H1 (cell line): Measurements from ENCODE around the gene GALNT17. TPM values are rescaled to one million over a fixed set of nuclear protein-coding genes. Genes with fewer than 3 reads are reported as not detected.

Source experiments
- CTCF ChIA-PET: fragments of 300-600 bp; sonication (Branson Sonifier 250); formaldehyde crosslinking; loops from one replicate; lab custom pipeline; 2021; ENCODE audit not compliant: partially characterized antibody; lab: Charles Lee
- POLR2A ChIA-PET: fragments of 300-600 bp; sonication (Branson Sonifier 250); formaldehyde crosslinking; loops from one replicate; lab custom pipeline; 2021; ENCODE audit warnings: inconsistent platforms; ENCODE audit not compliant: partially characterized antibody; lab: Charles Lee
- DNase-seq, 2 experiments: peaks; one replicate each; pipeline versions ENCODE4 v3.0.0 to v3.0.0-alpha.2; 2010 to 2022; ENCODE audit warnings: low spot score in 2 of 2, low read depth in 1 of 2, mixed read lengths in 1 of 2
- FAIRE-seq: peaks from 2 replicates; lab custom pipeline; 2011; peaks lifted over from hg19 to GRCh38; lab: Jason Lieb, UNC
- H2AFZ ChIP-seq: 2 replicates; pipeline ENCODE4 v1.8.1; 2012; ENCODE audit warnings: low read length, inconsistent platforms
- H2AK5ac ChIP-seq: 2 replicates; pipeline ENCODE4 v1.6.1; 2013; ENCODE audit warnings: low read depth, low read length
- H2BK120ac ChIP-seq: replicated peaks from 2 replicates; pipeline ENCODE3; 2013; ENCODE audit warnings: low read depth, low read length, inconsistent platforms
- H2BK12ac ChIP-seq: 2 replicates; pipeline ENCODE4 v1.6.1; 2013; ENCODE audit warnings: low read depth, low read length
- H2BK15ac ChIP-seq: 2 replicates; pipeline ENCODE4 v1.6.1; 2013; ENCODE audit warnings: low read length
- H2BK20ac ChIP-seq: 2 replicates; pipeline ENCODE4 v1.6.1; 2013; ENCODE audit warnings: low read length
- H2BK5ac ChIP-seq: 2 replicates; pipeline ENCODE4 v1.6.1; 2013; ENCODE audit warnings: low read depth, low read length
- H3K14ac ChIP-seq: 2 replicates; pipeline ENCODE4 v1.6.1; 2013; ENCODE audit warnings: inconsistent platforms; ENCODE audit not compliant: insufficient read length
- H3K18ac ChIP-seq: 2 replicates; pipeline ENCODE4 v1.6.1; 2013; ENCODE audit warnings: low read length; ENCODE audit errors: extremely low read depth
- H3K23ac ChIP-seq: 2 replicates; pipeline ENCODE4 v1.6.1; 2013; ENCODE audit warnings: inconsistent platforms; ENCODE audit not compliant: insufficient read length
- H3K23me2 ChIP-seq: 2 replicates; pipeline ENCODE4 v1.6.1; 2013; ENCODE audit warnings: low read depth, low read length
- H3K27ac ChIP-seq: 2 replicates; pipeline ENCODE4 v1.6.1; 2011; ENCODE audit warnings: low read depth, low read length, inconsistent platforms
- H3K27me3 ChIP-seq, 4 experiments: replicated peaks in 1 of 4; 1 replicate in 1 of 4; 2 replicates in 3 of 4; pipeline versions ENCODE4 v1.6.1 to v1.8.1; 2011 to 2013; ENCODE audit warnings: low read length in 3 of 4, mild to moderate bottlenecking in 3 of 4, inconsistent platforms in 2 of 4, mixed read lengths in 2 of 4, moderate library complexity in 1 of 4; ENCODE audit not compliant: control insufficient read depth in 3 of 4, insufficient read depth in 3 of 4; ENCODE audit errors: extremely low read depth in 1 of 4
- H3K36me3 ChIP-seq, 4 experiments: 2 replicates each; pipeline versions ENCODE4 v1.6.1 to v1.8.1; 2011 to 2013; ENCODE audit warnings: mild to moderate bottlenecking in 4 of 4, low read length in 3 of 4, moderate library complexity in 2 of 4, control low read depth in 1 of 4, inconsistent platforms in 1 of 4; ENCODE audit not compliant: insufficient read depth in 4 of 4, control insufficient read depth in 2 of 4
- H3K4ac ChIP-seq: replicated peaks from 2 replicates; pipeline ENCODE3; 2013; ENCODE audit warnings: low read length, low read depth, mixed read lengths, inconsistent platforms; ENCODE audit not compliant: insufficient read length
- H3K4me1 ChIP-seq, 4 experiments: replicated peaks in 1 of 4; 1 replicate in 1 of 4; 2 replicates in 3 of 4; pipeline versions ENCODE4 v1.6.1 to v1.8.1; 2011 to 2013; ENCODE audit warnings: low read length in 3 of 4, inconsistent platforms in 2 of 4, mixed read lengths in 1 of 4; ENCODE audit not compliant: insufficient read depth in 4 of 4, control insufficient read depth in 3 of 4
- H3K4me2 ChIP-seq, 2 experiments: 2 replicates each; pipeline versions ENCODE4 v1.6.1 to v1.8.1; 2011 to 2013; ENCODE audit warnings: low read depth in 2 of 2, low read length in 2 of 2, control low read depth in 1 of 2, inconsistent platforms in 1 of 2, mild to moderate bottlenecking in 1 of 2; ENCODE audit not compliant: insufficient read depth in 1 of 2
- H3K4me3 ChIP-seq, 4 experiments: fragments of 200-600, 300-600 bp in 1 of 4; sonication (generic), shearing (Covaris generic), sonication (Bioruptor Twin) in 1 of 4; 2 replicates each; pipeline versions ENCODE4 v1.5.1 to v1.8.1; 2011 to 2016; ENCODE audit warnings: low read length in 4 of 4, low read depth in 3 of 4, control low read depth in 2 of 4, inconsistent platforms in 2 of 4, mild to moderate bottlenecking in 2 of 4, mixed read lengths in 1 of 4, moderate library complexity in 1 of 4; ENCODE audit not compliant: insufficient read depth in 2 of 4; ENCODE audit errors: extremely low read depth in 1 of 4
- H3K56ac ChIP-seq: replicated peaks from 2 replicates; pipeline ENCODE3; 2013; ENCODE audit warnings: low read depth, mild to moderate bottlenecking, mixed read lengths, low read length, inconsistent platforms; ENCODE audit not compliant: insufficient read length
- H3K79me1 ChIP-seq: 2 replicates; pipeline ENCODE4 v1.6.1; 2013; ENCODE audit warnings: low read depth, low read length, control low read depth
- H3K79me2 ChIP-seq, 2 experiments: 2 replicates each; pipeline versions ENCODE4 v1.6.1 to v1.8.1; 2012 to 2013; ENCODE audit warnings: low read length in 2 of 2, mild to moderate bottlenecking in 2 of 2, inconsistent platforms in 1 of 2; ENCODE audit not compliant: insufficient read depth in 2 of 2, control insufficient read depth in 1 of 2
- H3K9ac ChIP-seq, 4 experiments: replicated peaks in 1 of 4; 1 replicate in 1 of 4; 2 replicates in 3 of 4; pipeline versions ENCODE4 v1.6.1 to v1.8.1; 2011 to 2013; ENCODE audit warnings: low read depth in 3 of 4, low read length in 3 of 4, control low read depth in 2 of 4, mild to moderate bottlenecking in 2 of 4, moderate library complexity in 2 of 4, inconsistent platforms in 1 of 4; ENCODE audit errors: extremely low read depth in 1 of 4
- H3K9me3 ChIP-seq, 2 experiments: 2 replicates each; pipeline versions ENCODE4 v1.6.1 to v1.8.1; 2012 to 2013; ENCODE audit warnings: mild to moderate bottlenecking in 2 of 2, moderate library complexity in 2 of 2, control low read depth in 1 of 2, inconsistent platforms in 1 of 2, low read depth in 1 of 2, low read length in 1 of 2, mixed read lengths in 1 of 2; ENCODE audit not compliant: insufficient read depth in 2 of 2
- H4K20me1 ChIP-seq, 2 experiments: replicated peaks in 1 of 2; 2 replicates each; pipeline versions ENCODE3 to v1.8.1; 2011 to 2013; ENCODE audit warnings: inconsistent platforms in 2 of 2, low read length in 2 of 2, mild to moderate bottlenecking in 1 of 2; ENCODE audit not compliant: insufficient read depth in 2 of 2, control insufficient read depth in 1 of 2
- H4K5ac ChIP-seq: 2 replicates; pipeline ENCODE4 v1.6.1; 2013; ENCODE audit warnings: low read length, low read depth, mixed read lengths, inconsistent platforms; ENCODE audit not compliant: insufficient read length
- H4K8ac ChIP-seq: 2 replicates; pipeline ENCODE4 v1.8.0; 2013; ENCODE audit warnings: mild to moderate bottlenecking, moderate library complexity, low read length, inconsistent platforms; ENCODE audit not compliant: insufficient read depth; ENCODE audit errors: extremely low read depth
- H4K91ac ChIP-seq: replicated peaks from 2 replicates; pipeline ENCODE3; 2013; ENCODE audit warnings: low read length, mixed read lengths, inconsistent platforms; ENCODE audit not compliant: insufficient read length
- BACH1 ChIP-seq: IDR thresholded peaks from 2 replicates; pipeline ENCODE4 v1.6.1; 2012; ENCODE audit warnings: low read length, improper control_type of control experiment
- CEBPB ChIP-seq: IDR thresholded peaks from 2 replicates; pipeline ENCODE4 v1.6.1; 2012; ENCODE audit warnings: low read depth, low read length
- KDM1A ChIP-seq: fragments of 200-600, 300-600 bp; sonication (generic); IDR thresholded peaks from 2 replicates; pipeline ENCODE4 v1.7.1; 2016; ENCODE audit warnings: mild to moderate bottlenecking, low read length, borderline replicate concordance
- NANOG ChIP-seq: IDR thresholded peaks from 2 replicates; pipeline ENCODE4 v1.6.1; 2011; ENCODE audit warnings: low read length, low read depth, mild to moderate bottlenecking, inconsistent platforms; ENCODE audit not compliant: insufficient read depth, poor library complexity, severe bottlenecking
- PHF8 ChIP-seq: fragments of 200-600 bp; sonication (generic); conservative IDR thresholded peaks from 2 replicates; pipeline ENCODE4 v1.7.1; 2012; ENCODE audit warnings: low read depth, mild to moderate bottlenecking, inconsistent platforms, low read length, moderate library complexity
- POLR2A ChIP-seq, 2 experiments: IDR thresholded peaks; 1 replicate in 1 of 2; 2 replicates in 1 of 2; pipeline ENCODE4 v1.6.1; 2011; ENCODE audit warnings: low read depth in 2 of 2, low read length in 2 of 2, mild to moderate bottlenecking in 2 of 2; ENCODE audit errors: control extremely low read depth in 1 of 2
- RAD21 ChIP-seq, 2 experiments: IDR thresholded peaks in 1 of 2; conservative IDR thresholded peaks in 1 of 2; 2 replicates each; pipeline ENCODE4 v1.6.1; 2011; ENCODE audit warnings: low read depth in 2 of 2, low read length in 2 of 2, improper control_type of control experiment in 1 of 2, inconsistent platforms in 1 of 2, mild to moderate bottlenecking in 1 of 2, moderate library complexity in 1 of 2
- RBBP5 ChIP-seq: IDR thresholded peaks from 2 replicates; pipeline ENCODE4 v1.7.1; 2012; ENCODE audit warnings: low read depth, mild to moderate bottlenecking, inconsistent platforms, low read length, moderate library complexity, borderline replicate concordance
- SIRT6 ChIP-seq: IDR thresholded peaks from one replicate; pipeline ENCODE4 v1.7.1; 2012; ENCODE audit warnings: low read length, inconsistent platforms
- SP4 ChIP-seq: IDR thresholded peaks from 2 replicates; pipeline ENCODE4 v1.6.1; 2012; ENCODE audit warnings: low read length, inconsistent platforms
- TCF12 ChIP-seq: IDR thresholded peaks from 2 replicates; pipeline ENCODE4 v1.6.1; 2011; ENCODE audit warnings: low read depth, mild to moderate bottlenecking, low read length
- TEAD4 ChIP-seq: IDR thresholded peaks from 2 replicates; pipeline ENCODE4 v1.6.1; 2012; ENCODE audit warnings: low read depth, low read length, inconsistent platforms, mixed read lengths
- USF2 ChIP-seq: IDR thresholded peaks from 2 replicates; pipeline ENCODE4 v1.6.1; 2011; ENCODE audit warnings: low read length, improper control_type of control experiment
- ZNF274 ChIP-seq: IDR thresholded peaks from 2 replicates; pipeline ENCODE4 v1.7.0; 2012; ENCODE audit warnings: low read length, borderline replicate concordance; ENCODE audit errors: extremely low read depth
- WGBS, 2 experiments: shearing (Covaris generic) in 1 of 2; methylation state at CpG; one replicate each; pipeline versions ENCODE4 v1.1.6 to v1.1.7; 2013 to 2015; ENCODE audit warnings: low lambda C conversion rate in 2 of 2, mixed read lengths in 2 of 2, inconsistent platforms in 1 of 2, low coverage in 1 of 2, missing lambda C conversion rate in 1 of 2; ENCODE audit not compliant: insufficient replicate concordance in 2 of 2, insufficient coverage in 1 of 2, insufficient read length in 1 of 2; ENCODE audit errors: extremely low coverage in 1 of 2, missing lambda C conversion rate in 1 of 2; 5-methylcytosine and 5-hydroxymethylcytosine counted together
- polyA plus RNA-seq, 7 experiments: library from polyadenylated mRNA; depleted of rRNA in 3 of 7; stranded (reverse) in 5 of 7; unstranded in 2 of 7; fragments of >200 nt in 5 of 7; fragments of 200-250 nt in 2 of 7; gene quantifications; 1 replicate in 5 of 7; 2 replicates in 1 of 7; 4 replicates in 1 of 7; pipeline versions ENCODE4 v1.2.1 to v1.2.3, GENCODE V29; 2011 to 2013; ENCODE audit warnings: missing spikeins in 2 of 7, mixed read lengths in 2 of 7
- total RNA-seq: library from RNA; stranded (reverse); fragmentation: NEBNext Ultra II Directional; extraction: Animal tissue kit (Norgen Biotek cat#: 25700); gene quantifications from 2 replicates; pipeline ENCODE4 v1.2.1, GENCODE V29; 2021

GALNT17 gene
- total and polyA plus RNA-seq, 2 of the 8 experiments (the other 6 are each of a cell fraction or from before 2014, with no cell fraction given): 37.7 to 47.0 TPM

GRCh38 chr7:71206184-71206583, 74.2 kb downstream of the GALNT17 start:
- Histone ChIP-seq H3K79me2 (peaks cover 3 to 95% of the 10 kb centered on the region in 2 experiments; a peak in 3 of 4 replicates), H2AK5ac (no peak overlapping the region), H3K9ac (no peak overlapping the region), H3K4me3 (no peak overlapping the region), H3K9me3 (0 out of 4 replicates have a peak, but pooled peaks cover 0 to 3% of the 10 kb centered on the region in 2 experiments), H2BK12ac (no peak overlapping the region), H2BK15ac (no peak overlapping the region), H3K4ac (no peak overlapping the region), H3K4me2 (no peak overlapping the region), H3K56ac (no peak overlapping the region), H2BK5ac (no peak overlapping the region), H4K20me1 (peaks cover 0 to 5% of the 10 kb centered on the region in 2 experiments), H3K23ac (no peak overlapping the region), H3K27me3 (no peaks in the 10 kb centered on the region), H2AFZ (no peak overlapping the region), H4K91ac (no peak overlapping the region), H3K18ac (no peak overlapping the region), H3K27ac (no peak overlapping the region), H3K4me1 (peaks cover 0 to 4% (median 2%) of the 10 kb centered on the region in 4 experiments; a peak in 1 of 7 replicates), H3K23me2 (no peaks in the 10 kb centered on the region), H4K8ac (peak overlapping the region; percentile 28; the same call in 1 of the 2 replicates), H3K14ac (no peak overlapping the region), H4K5ac (no peak overlapping the region), H2BK120ac (no peak overlapping the region), H3K79me1 (peaks cover 5% of the 10 kb centered on the region; the same call in 1 of the 2 replicates), H2BK20ac (no peak overlapping the region), H3K36me3 (no peaks in the 10 kb centered on the region)
- POLR2A ChIA-PET: no interaction called here
- no peak for DNase-seq
- no peak for FAIRE-seq
- WGBS, 2 experiments: 87% methylated on average over 4 of the region's 4 CpGs; no CpG with 5 or more reads in 1 of the 2 experiments
- no peak for TF ChIP-seq TEAD4
- no peak for TF ChIP-seq ZNF274
- TF ChIP-seq PHF8: no peak
- no peak for TF ChIP-seq POLR2A (IDR thresholded peaks at IDR 0.05; ENCODE audit: control extremely low read depth in 1 of 2, low read depth in 2 of 2, low read length in 2 of 2)
- TF ChIP-seq SP4: no peak
- no peak for TF ChIP-seq KDM1A
- no peak for TF ChIP-seq RBBP5
- TF ChIP-seq SIRT6: no peak
- no peak for TF ChIP-seq RAD21 (IDR thresholded peaks at IDR 0.05 in 1 of 2, conservative IDR thresholded peaks at IDR 0.05 in 1 of 2; ENCODE audit: low read depth in 2 of 2, low read length in 2 of 2)
- no peak for TF ChIP-seq USF2
- no peak for TF ChIP-seq NANOG
- TF ChIP-seq BACH1: no peak
- no peak for TF ChIP-seq TCF12
- no peak for TF ChIP-seq CEBPB
- CTCF ChIA-PET: no interaction called here
